ENCODE data around the gene TGFA.

TGFA gene

DNA sequence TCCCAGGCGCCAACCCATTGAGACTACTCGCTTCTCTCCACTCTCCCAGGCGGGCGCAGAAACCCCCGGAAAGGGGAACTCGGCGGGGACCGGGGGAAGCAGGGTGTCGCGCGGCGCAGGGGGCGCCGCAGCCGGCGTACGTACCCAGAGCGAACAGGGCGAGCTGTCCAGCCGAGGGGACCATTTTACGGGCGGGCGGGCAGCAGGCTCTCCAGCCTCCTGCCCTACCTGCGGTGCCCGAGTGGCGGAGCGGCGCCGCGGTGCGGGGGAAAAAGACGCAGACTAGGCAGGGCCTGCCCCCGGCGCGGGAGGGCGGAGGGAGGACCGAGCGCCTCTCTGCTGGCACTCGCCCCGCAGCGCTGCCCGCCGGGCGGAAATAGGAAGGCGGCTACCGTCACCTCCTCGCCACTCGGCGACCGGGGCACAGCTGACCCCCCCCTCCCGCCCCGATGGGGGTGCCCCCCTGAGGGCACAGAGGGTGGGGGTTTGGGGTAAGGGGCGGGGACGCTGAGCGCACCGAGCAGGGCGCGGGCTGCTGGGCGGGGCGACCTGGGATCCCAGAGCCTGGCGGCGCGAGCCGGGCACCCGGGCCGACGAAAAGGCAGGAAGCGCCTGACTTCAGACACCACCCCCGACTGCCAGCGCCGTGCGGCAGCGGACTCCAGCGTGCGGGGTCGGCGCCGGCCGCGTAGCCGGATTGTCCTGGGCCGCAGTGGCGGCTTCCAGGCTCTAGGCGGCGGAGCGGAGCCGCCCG, at the start of gene TGFA:
TGFA (minus strand) TSS at position 243 of the 754 bp plus-strand sequence; CDS start at position 184, 59 bp downstream.
- peak; percentile 39 to 73 for DNase-seq

DNA sequence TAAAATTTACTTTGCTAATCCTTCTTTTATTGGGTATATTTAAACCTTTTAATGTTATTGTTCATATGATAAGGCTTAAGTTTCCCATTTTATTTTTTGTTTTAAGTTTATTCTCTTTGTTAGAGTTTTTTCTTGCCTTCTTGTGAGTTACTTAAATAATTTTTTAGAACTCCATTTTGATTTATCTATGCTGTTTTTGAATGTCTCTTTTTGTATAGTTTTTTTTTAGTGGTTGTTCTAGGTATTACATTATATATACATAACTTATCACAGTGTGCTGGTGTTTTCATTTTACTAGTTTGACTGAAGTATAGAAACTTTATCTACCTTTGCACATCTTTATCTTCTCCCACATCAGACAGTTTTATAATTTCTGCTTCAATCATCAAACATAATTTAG, 49.4 kb upstream of the TGFA start:
- DNase-seq: no peak

DNA sequence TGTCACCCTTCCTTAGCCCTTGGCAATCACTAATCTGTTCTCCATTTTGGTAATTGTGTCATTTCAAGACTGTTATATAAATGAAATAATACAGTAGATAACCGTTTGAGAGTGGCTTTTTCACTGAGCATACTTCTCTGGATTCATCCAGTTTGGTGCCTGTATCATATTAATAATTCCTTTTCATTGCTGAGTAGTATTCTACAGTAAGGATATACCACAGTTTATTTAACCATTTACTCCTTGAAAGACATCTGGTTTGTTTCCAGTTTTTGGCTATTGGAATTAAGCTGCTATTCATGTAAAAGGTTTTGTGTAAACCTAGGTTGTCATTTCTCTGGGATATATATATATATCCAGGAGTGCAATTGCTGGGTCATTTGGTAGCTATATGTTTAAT, 44.6 kb upstream of the TGFA start:
- no peak for DNase-seq

DNA sequence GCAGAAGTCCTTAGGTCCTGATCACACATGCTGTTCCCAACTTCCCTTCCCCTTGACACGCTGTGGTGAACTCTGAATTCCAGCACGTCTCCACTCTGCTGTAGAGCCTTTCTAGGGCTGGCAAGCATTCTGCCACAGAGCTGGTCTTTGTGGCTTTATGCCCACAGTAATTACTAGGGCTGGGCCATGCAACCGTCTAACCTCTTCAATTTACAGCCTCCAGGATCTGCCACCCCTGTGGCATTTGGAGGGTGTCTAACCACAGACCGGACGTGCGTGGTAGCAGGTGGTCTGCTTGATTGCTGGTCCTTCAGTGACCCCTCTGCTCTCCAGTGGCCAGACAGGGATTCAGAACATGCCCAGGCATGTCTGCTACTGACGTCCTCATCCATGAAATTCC, 43.1 kb upstream of the TGFA start:
- peak in 1 of 2 experiments; percentile 54 for DNase-seq

DNA sequence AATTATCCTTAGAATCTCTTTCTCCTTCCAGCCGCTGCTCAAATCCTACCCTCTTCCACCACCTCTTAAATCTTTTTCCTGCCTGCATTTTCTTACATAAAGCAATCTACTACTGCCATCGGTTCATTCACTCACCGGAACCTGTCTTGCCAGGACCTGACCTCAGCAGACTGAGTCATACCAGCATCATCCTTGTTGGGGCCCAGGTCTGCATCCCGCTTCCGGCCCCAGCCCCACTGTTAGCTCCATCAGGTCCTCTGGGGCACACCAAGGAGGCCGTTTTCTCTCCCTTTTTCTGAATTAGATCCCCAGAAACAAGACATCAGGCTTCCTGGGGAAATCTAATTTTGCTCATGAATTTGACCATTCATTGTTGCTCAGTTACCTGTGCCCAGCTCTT, 42.7 kb upstream of the TGFA start:
- DNase-seq: peak in 1 of 2 experiments; percentile 40

DNA sequence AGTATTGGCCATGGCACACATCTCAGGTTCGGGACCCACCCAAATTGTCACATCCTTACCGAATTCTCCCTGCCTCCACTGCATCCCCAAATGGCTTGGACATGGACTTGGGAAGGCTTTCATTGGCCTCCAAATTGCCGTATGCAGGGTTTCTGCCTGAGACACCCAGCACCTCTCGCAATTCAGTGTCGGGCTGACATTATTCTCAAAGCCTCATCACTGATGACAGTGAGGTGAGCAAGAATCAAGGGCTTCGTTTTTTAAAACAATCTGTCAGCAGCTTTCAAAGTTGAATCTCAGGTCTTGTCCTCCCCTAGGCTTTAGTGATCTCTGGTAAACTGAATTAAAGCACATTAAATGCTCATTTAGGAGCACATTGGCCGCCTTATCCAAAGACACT, 29.5 kb upstream of the TGFA start:
- DNase-seq: no peak

DNA sequence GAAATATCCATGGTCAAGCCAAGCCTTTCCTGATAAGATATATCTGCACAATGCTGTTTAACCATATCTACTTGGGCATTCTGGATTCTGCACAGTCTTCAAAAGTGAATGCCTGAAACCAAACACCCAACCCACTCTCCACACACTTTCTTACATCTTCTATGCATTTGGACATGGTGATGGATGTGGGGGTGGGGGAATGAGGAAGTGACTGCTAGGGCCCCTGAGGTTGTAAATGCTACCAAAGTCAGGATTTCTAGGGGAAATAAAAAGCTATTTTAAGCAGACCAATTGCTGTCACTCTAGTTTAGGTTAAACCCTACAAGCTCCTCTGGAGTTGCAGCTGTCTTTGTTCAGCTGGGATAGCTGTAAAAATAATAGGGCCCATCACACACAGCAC, 26.7 kb upstream of the TGFA start:
- no peak for DNase-seq

DNA sequence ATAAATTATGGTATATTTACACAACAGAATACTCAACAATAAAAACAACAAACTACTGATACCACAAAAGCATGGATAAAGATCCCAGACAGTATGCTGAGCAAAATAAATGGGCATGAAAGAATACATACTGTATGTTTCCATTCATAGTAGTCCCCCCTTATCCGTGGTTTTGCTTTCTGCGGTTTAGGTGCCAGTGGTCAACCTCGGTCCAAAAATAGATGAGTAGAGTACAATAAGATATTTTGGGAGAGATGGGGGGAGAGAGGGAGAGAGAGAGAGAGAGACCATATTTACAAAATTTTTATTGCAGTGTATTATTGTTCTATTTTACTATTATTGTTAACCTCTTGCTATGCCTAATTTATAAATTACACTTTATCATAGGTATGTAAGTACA, 21.0 kb upstream of the TGFA start:
- no peak for DNase-seq

DNA sequence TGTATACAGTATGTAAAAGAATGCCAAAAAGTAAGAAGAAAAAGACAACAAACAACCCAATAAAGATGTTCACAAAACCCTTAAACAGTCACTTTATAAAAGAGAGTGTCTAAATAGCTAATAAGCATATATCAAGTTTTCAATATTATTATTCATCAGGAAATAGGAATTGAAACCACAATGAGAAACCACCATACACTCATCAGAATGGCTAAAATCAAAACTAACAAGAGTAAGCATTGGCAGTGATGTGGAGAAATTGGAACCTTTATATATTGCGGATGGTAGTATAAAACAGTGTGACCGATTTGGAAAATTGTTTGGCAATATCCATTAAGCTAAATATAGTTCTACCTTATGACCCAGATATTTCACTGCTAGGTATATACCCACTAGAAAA, 20.5 kb upstream of the TGFA start:
- no peak for DNase-seq

DNA sequence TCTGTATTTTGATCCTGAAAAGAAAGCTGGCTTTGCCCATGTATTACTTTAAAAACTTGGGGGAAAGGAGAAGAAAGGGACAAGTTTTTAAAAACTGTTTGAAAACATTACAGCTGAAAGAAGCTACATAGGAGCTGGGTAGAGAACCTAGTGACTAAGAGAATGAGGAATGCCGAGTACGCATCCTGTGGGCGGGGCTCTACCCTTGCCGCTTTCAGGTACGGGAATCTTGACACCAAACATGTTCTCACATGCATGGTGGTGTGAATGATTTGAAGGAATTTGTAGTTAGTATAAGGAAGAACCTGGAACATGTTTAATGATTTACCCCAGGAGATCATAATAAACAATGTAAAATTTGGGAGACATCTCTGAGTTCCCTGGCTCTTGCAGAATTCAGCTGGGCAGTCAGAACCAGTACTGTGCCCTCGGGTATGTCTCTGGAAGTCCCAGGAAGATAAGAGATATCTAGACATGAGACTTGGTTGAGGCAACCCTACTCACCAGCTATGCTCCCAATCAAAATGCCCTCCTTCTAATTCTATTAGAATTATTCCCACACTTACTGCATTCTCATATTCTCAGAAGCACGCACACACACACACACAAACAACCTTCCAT, 16.5 kb upstream of the TGFA start:
- DNase-seq: peak in 1 of 2 experiments; percentile 53

DNA sequence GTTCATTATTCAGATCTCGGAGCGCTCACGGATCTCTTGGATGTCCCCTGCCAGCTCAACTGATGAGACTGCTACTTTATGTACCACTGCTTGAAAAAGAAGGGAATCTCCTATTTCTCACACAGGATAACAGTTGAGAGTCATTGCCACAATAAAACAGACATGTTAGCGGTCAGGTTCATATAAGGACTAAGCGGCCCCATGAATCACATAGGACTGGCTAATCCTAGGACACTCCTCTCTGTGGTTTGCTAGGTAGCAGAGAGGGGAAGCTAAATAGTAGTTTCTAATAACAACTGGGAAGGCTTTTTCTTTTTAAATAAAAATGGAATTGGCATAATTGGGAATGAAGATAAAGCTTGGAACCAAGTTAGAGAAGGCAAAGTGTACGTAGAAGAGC, 15.9 kb upstream of the TGFA start:
- DNase-seq: no peak

DNA sequence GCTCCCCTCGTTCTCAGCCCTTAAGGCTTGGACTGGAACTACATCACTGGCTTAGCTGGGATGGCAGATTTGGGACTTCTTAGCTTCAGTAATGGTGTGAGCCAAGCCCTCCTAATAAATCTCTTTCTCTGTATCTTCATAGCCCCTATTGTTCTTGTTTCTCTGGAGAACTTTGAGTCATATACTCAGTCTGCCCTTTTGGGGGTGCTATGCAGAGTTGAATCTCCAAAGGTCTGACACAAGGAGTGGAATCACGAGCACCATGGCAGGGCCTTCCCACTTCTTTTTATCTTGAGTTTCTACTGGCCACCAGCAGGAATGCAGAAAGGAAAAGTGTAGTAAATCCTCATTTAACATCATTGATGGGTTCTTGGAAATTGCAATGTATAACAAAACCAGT, 13.3 kb upstream of the TGFA start:
- DNase-seq: no peak

DNA sequence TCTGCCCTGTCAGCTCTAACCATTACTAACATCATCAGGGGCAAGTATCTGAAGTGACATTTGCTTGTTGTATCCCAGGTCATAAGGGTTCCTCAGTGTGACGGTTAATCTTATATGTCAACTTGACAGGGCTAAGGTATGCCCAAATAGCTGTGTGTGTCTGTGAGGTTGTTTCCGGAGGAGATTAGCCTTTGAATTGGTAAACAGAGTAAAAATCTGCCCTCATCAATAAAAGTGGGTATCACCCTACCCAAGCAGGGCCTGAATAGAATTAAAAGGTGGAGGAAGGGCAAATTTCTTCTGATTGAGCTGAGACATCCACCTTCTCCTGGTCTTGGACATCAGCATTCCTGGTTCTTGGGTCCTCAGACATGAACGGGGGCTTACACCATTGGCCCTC, 12.8 kb upstream of the TGFA start:
- DNase-seq: no peak

DNA sequence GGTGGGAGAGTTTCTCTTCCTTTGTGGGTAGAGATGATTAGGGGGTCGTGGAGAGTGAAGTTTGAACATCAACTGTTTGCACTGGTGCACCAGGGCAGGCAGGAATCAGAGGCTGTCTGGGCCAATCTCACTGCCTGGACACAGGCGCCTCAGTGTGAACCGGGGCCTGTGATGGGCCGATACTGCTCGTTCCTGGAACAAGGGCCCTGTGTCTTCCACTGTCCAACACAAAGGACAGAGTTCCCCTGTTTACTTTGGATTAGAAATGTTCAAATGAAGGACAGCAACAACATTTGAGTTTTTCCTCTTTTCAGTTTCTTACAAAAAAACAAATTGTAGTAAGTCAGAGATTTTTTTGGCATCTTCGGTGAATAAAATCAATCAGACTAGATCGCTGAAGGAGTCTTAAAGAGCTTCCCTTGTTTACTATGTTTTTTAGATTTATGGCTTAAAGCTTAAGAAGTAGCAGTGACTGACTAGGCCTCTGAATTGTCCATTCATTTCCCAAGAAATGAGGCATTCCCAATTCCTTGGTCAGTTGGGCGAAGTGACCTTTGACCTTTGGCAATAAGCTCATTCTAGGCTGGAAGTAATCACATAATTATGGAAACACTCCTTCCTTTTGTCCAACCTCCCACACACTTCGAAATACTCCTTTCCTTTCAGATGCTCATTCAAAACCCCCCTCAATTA, 11.6 kb upstream of the TGFA start:
- DNase-seq: no peak

DNA sequence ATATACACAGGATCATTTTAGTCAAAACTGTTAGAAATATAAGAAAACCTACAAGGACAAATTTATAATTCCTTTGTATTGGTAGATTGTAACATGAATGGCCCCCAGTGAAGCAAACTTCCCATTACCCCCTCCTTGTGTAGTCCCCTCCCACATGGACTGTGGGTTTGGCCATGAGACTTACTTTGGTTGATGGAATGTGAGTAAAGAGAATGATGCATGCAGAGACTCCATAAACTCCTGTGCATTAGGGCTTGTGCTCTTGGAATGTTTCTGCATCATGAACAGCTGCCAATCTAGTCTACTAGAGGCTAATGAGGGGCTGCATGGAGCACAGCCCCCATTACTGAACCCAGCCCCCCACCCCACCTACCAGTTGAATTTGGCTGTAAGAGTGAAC, 8.3 kb upstream of the TGFA start:
- DNase-seq: no peak

DNA sequence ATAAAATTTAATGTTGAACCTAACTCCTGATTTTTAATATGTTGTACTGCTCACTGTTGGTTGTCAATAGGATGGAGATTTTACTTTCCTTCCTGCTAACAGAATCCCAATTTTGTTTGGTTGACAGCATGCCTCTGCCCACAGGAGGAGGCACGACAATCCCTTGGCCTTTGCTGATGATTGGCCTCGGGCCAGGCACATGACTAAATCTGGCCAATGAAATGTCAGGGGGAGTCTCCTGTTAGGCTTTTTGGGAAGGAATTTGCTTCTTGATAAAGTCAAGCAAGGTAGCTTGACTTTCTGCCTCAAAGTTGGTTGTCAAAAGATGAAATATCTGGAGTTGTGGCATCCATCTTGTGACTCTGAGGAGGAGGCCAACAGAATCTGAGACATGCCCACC, 6.8 kb upstream of the TGFA start:
- DNase-seq: no peak

DNA sequence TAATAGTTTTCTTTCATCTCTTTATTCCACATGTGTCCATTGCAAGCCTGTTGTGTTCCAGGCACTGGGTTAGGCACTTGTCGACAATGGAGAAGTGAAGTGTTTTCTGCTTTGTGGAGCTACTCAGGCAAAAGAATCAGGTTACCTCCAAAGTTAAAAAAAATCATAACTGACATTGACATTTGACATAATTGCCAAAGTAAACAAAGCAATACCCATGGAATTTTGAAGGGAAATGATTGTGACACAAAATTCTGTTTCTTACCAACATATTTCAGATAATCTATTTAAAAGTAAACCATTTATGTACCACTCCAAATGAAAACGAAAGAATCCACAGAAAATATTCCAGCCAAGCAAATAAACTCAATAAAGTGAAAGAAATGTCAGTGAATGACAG, 6.4 kb upstream of the TGFA start:
- no peak for DNase-seq

DNA sequence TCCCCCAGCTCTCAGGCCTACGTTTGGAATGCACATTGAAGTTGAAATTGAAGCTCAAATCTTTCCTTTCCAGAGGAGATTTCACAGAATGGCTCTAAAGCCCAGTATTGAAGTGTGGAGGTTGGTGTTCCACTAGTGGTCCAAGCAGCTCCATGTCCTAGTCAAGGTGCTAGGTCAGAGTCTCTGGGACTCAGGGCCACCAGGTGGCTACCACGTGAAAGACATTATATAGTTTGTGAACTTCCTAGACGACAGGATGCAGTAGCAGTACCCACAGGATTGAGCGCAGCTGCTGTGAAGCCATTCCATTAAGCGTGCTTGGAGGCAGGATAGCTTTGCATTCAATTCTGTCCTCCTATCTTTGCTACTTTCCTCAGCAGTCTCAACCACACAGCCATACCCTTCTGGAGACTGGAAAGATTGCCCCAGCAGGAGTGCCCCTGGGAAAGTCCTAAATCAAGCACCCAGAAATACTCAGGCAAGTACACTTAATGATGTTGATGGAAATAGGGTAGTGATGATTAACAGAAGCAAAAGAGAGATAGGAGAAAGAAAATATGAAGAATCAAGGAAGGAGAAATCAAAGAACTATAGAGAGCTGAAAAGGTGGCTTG, 4.7 kb upstream of the TGFA start:
- no peak for DNase-seq

DNA sequence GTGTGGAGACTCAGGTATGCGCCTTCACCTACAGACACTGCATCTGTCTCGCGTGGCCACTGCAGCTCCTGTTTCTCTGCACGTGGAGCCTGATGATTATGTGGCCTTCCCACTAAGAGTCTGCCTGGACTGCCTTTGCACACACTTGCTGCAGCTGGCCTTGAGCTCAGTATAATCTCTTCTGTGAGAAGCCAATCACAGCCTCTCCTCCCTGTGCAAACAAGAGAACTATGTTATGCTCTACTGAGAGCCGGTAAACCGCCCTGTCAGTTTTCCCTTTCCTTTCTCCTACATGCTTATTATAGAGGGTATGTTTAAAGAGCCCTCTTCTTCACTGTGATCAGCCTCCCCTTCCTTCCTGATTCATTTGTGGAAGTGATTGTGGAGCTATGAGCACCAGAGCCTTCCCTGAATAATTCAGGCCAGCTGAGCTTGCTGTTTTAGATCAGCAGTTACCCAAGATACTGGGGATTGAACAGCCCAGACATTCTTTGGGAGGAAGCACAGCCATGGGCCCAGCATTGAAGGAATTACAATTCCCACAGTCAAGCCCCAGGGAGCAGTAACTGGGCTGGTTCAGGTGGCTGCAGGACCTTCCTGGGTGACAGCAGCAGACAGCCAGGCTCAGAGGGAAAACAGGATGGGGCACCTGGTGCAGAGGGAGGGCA, 3.7 kb upstream of the TGFA start:
- DNase-seq: no peak

DNA sequence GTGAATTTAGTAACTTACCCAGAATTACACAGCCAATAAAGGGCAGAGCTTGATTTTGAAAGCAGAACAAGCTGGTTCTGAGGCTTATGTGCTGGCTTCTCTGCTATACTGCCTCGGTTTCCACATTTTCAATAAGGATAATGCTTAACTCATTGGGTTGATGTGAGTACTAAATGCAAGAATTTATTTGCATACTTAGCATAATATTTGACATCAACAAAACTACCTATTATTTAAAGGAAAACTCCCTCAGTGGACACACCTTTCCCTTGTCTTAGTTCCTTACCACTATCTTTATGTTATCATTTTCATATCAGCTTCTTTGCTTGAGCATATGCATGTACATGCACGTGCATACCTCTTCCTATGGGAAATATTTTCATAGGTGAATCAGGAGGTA, 3.0 kb upstream of the TGFA start:
- no peak for DNase-seq

DNA sequence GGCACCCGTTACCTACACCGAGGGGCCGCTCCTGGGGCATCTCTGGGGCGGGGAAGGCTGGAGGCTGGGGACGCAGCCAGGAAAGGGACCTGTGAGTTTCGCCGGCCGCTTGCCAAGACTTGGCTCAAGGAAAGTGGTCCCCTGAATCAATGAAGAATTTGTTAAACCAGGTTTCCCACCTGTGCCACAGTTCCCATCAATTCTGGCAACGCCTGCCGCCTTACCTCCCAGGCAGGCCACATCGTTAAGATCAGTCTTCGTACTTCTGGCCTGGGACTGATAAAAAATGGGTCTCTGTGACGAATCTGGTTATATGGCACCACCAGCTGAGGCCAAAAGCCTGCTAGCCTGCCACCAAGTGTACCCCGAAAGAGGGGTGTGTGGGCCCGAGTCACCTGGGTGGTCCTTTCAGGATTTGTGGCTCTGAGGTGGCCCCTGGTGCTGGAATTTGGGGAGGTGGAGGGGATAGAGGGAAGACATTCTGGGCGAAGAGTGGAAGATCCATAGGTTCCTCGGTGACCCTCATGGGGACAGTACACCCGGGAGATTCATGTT, 789 bp upstream of the TGFA start:
- no peak for DNase-seq

DNA sequence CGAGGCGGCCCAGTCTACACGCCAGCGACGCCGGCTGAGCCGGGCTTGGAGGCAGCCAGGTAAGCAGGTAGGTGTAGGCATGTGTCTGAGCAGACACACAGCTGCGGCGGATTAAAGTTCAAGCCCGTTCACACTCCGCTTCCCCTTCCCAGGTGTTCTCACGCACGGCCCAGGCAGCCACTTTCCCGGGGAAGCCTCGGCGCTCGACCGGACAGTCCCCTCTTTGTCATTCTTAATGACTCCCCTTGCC, 367 bp downstream of the TGFA start:
- no peak for DNase-seq

All from SW 1271 (cell line).